ENCODE results near the gene CAPNS2.

The CAPNS2 gene

DNA sequence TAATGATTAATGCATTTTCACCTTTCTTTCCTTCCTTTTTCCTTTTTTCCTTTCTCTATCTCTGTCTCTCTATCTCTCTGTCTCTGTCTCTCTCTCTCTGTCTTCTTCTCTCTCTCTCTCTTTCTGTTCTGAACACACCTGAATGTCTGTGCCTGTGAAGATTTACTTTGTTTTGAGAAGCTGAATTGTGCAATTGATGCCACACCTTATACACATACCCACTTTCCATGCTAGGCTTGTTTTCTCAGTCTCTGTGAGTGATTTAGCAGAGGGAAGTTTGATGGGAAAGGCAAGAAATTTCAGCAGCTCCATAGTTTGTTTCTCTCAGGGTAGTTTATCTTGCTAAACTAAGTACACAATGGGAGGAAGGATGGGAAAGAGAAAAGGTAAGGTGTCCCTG lies 9.3 kb upstream of the CAPNS2 start:
- TF ChIP-seq GATA3 (IDR thresholded peaks at IDR 0.05; ENCODE audit: low read depth, low read length) (no peak), GATA2 (IDR thresholded peaks at IDR 0.05; ENCODE audit: low read depth, low read length) (no peak)

DNA sequence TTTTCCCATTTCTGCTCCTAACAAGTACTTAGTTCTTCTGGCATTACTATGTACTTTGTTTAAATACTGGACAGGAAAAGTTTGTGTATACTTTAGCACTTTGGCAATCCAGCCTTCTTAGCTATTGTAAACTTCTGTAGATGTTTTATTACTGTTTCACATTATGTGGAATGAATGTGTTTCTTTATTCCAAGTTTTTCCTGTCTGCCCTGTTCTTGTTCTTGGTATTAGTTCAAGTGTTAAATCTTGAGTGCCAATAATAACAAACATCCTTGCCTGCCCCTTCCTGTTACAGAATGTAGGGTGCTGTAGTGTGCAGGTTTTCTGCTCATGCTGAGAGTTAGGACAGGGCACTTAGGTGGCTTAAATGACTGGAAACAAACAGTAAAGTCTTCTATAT lies 7.3 kb upstream of the CAPNS2 start:
- TF ChIP-seq GATA3 (IDR thresholded peaks at IDR 0.05; ENCODE audit: low read depth, low read length) (no peak), GATA2 (IDR thresholded peaks at IDR 0.05; ENCODE audit: low read depth, low read length) (no peak)

DNA sequence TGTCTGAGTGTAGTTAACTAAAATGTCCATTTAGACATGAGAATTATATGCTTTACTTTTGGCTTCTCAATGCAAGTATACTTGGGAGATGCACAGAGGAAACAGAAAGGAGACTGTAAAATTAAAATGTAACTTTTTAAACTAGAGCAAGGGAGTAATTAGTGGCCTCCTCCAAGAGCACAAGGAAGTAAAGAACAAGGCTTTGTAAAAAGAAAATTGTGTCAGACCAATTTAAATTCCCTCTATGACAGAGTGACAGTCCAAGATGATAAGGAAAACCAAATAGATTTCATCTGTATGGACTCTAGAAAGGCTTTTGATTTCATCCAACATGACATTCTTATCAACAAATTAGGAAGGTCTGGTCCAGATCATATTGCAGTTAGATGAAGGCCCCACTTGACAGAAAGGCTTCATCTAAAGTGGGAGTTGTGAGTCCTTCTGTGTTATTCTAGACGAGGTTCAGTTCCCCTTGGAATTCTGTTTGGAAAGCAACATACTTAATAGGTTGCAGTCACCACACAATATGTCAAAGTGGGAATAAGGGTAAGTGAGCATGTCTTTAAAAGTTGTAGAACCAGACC lies 6.5 kb upstream of the CAPNS2 start:
- TF ChIP-seq GATA3 (IDR thresholded peaks at IDR 0.05; ENCODE audit: low read depth, low read length) (peak; percentile 93), GATA2 (IDR thresholded peaks at IDR 0.05; ENCODE audit: low read depth, low read length) (peak; percentile 84; the same call in 1 of the 2 replicates)

DNA sequence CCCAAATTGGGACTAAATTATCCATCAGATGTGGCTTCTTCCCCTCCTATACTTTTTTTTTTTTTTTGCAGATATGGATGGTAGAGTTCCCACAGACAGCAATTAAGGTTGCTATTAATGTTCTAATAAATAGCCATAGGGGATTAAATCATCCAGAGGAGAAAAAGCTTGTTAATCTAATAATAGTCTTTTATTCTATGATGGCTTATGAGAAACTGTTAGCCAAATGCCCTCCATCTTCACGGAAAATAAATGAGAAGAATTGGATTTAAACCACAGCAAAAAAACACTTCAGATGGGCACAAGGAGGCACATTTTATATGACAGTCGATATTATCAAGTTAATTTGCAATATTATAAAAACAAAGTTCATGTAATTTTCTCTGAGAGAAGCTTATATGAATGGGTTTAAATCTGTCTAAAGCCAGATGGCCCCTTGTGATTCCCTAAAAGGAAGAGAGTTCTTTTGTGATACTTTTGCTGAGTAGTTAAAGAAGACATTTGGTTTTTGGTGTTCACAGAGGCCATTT lies 5.1 kb upstream of the CAPNS2 start:
- TF ChIP-seq GATA3 (IDR thresholded peaks at IDR 0.05; ENCODE audit: low read depth, low read length): no peak
- no peak for TF ChIP-seq GATA2 (IDR thresholded peaks at IDR 0.05; ENCODE audit: low read depth, low read length)

DNA sequence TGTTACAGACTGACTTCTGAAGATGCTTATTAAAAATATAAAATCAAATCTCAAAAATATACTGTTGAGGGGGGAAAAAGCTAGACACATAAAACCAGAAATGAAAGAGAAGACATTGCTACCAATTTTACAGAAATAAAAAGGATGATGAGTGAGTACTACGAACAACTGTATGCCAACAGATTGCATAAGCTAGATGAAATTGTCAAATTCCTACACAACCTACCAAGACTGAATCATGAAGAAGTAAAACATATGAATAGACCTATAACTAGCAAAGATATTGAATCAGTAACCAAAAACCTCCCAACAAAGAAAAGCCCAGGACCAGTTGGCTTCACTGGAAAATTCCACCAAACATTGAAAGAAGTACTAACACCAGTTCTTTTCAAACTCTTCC lies 3.5 kb upstream of the CAPNS2 start:
- TF ChIP-seq GATA3 (IDR thresholded peaks at IDR 0.05; ENCODE audit: low read depth, low read length) (no peak), GATA2 (IDR thresholded peaks at IDR 0.05; ENCODE audit: low read depth, low read length) (no peak)

DNA sequence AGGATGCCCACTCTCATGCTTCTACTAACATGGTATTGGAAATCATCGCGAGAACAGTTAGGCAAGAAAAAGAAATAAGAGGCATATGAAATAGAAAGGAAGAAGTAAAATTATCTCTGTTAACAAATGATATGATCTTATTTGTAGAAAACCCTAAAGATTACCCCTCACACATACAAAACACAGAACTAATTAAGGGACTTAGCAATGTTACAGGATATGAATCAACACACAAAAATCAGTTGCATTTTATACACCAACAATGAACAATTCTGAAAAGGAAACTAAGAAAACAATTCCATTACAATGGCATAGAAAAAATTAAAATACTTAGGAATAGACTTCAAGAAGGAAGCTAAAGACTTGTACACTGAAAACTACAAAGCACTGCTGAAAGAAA lies 2.7 kb upstream of the CAPNS2 start:
- no peak for TF ChIP-seq GATA2 (IDR thresholded peaks at IDR 0.05; ENCODE audit: low read depth, low read length)
- no peak for TF ChIP-seq GATA3 (IDR thresholded peaks at IDR 0.05; ENCODE audit: low read depth, low read length)

DNA sequence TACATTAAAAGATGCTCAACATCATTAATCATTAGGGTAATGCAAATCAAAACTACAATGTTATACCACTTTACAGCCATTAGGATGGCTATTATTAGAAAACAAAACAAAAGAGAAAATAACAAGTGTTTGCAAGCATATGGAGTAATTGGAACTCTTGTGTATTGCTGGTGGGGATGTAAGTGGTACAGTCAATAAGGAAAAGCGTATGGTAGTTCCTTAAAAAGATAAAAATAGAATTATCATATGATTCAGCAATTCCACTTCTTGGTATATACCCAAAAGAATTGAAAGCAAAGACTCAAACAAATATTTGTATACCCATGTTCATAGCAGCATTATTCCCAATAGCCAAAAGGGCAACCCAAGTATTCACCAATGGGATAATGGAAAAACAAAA lies 1.4 kb upstream of the CAPNS2 start:
- TF ChIP-seq GATA2 (IDR thresholded peaks at IDR 0.05; ENCODE audit: low read depth, low read length) (no peak), GATA3 (IDR thresholded peaks at IDR 0.05; ENCODE audit: low read depth, low read length) (no peak)

DNA sequence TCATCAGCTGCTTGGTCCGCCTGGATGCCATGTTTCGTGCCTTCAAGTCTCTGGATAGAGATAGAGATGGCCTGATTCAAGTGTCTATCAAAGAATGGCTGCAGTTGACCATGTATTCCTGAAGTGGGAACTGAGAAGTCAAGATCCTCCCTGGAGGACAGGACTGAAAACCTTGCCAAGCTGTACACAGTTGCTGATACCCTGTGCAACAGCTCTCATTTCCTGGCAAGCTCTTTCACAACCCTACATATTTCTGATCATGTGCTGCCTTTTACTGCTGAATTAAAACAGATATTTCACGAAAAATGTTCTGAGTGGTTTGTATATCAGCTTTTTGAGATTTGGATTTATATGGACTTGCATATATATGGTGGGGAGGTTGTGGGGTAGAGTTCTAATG lies 898 bp downstream of the CAPNS2 start:
- TF ChIP-seq GATA3 (IDR thresholded peaks at IDR 0.05; ENCODE audit: low read depth, low read length) (no peak), GATA2 (IDR thresholded peaks at IDR 0.05; ENCODE audit: low read depth, low read length) (no peak)

DNA sequence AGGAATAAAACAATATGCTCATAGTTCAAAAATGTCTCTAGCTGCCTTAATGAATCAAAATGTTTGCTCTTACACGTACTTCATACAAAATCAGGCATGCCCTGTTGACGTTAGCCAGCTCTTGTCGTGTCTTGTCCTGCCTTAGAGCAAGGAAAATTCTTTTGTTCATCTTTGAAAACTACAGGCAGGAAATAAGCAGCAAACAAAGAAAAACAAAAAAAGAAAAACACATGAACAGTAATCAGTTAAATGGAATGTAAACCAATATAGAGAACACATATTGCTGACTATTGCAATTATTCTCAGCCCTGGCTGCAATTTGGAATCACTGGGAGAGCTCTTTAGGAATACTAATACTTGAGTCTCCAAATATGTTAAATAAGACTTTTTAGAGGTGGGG lies 1.7 kb downstream of the CAPNS2 start:
- TF ChIP-seq GATA2 (IDR thresholded peaks at IDR 0.05; ENCODE audit: low read depth, low read length) (no peak), GATA3 (IDR thresholded peaks at IDR 0.05; ENCODE audit: low read depth, low read length) (no peak)

DNA sequence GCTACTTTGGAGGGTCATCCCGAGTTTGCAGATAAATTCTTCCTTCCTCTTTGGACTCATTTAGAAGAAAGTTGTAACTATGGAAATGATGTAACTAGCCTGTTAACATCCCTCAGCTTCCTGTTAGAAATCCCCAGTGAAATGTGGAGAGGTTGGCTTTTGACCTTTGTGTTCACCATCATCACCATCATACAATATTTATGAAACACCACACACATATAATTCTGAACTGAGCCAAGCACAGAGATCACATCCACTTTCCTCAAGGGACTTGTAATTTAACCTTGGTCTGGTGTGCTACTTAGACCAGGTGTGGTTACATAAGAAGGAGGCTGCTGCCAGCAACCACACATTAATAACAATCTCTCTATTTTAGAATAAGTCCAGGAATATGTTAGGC lies 2.5 kb downstream of the CAPNS2 start:
- TF ChIP-seq GATA3 (IDR thresholded peaks at IDR 0.05; ENCODE audit: low read depth, low read length) (no peak), GATA2 (IDR thresholded peaks at IDR 0.05; ENCODE audit: low read depth, low read length) (no peak)

DNA sequence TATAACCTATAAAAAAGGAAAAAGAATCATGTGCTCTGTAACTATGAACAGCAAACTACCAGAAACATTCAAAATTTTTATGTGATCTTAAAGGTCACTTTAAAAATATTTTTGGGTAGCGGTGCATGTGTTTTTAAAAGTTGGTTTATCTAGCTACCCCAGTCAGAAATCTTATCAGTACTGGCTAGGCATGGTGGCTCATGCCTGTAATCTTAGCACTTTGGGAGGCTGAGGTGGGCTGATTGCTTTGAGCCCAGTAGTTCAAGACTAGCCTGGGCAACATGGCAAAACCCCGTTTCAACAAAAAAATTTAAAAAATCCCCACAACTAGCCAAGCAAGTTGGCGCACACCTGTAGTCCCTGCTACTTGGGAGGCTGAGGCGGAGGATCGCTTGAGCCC lies 3.7 kb downstream of the CAPNS2 start:
- TF ChIP-seq GATA3 (IDR thresholded peaks at IDR 0.05; ENCODE audit: low read depth, low read length) (no peak), GATA2 (IDR thresholded peaks at IDR 0.05; ENCODE audit: low read depth, low read length) (no peak)

DNA sequence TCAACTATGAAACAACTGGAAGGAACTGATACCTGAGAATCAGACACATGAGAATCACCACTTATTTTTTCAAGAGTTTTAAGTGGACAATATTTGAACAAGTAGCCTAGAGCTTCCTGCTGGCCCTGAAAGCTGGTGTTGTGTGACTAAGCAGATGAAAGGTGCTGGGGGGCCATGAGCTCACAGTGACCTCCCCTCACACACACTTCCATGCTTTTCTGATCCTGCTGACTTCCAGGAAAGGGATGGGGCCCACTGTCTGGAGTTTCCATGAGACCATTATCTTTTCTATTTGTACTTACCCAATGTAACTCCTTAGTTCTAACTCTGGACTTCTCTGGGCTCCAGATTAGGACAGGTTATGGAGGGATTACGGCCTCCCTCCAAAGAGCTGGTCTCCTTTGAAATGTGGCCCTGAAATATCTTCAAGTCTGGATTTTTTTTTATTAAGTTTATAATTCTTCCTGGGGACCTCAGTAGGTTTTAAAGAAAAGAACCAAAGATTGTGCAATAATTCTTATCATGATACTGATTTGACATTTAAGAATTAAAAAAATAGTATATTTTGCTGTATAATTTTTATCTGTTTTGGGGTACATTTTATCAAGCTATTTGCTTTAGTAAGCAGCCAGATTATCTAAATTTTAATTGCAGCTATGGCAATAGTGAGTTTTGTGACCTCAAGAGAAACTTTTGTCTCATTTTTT lies 4.9 kb downstream of the CAPNS2 start:
- no peak for TF ChIP-seq GATA3 (IDR thresholded peaks at IDR 0.05; ENCODE audit: low read depth, low read length)

DNA sequence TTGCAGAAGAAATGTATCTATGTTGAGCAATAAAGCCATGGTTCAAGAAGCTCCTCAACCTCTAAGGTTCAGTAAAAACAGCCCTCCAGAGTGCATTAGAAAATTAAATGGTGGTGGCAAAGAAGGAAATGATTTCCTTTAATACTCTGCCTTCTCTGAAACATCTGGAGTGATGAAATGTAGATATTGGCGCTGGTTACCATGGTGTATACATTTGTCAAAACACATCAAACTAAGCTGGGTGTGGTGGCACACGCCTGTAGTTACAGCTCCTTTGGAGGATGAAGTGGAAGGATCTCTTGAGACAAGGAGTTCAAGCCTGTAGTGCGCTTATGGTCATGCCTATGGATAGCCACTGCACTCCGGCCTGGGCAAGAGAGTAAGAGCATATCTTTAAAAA lies 6.0 kb downstream of the CAPNS2 start:
- TF ChIP-seq GATA2 (IDR thresholded peaks at IDR 0.05; ENCODE audit: low read depth, low read length): no peak
- TF ChIP-seq GATA3 (IDR thresholded peaks at IDR 0.05; ENCODE audit: low read depth, low read length): no peak

DNA sequence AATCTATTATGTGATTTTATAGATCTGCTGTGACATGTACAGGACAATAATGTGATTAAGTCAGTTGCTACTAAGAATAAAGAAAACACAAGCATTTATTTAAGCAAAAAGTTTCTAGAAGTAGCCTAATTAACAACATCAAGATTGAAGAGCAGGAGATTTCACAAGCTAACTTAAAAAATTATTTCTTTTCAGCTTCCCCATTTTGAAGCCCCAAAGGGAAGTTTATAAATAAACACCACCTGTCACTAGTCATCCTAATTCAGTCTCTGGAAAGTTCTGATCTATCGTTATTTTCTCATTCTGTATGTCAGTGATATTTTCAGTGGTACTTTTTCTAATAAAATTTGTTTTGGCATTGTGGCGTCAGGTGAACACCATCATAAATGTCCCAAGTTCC lies 8.3 kb downstream of the CAPNS2 start:
- TF ChIP-seq GATA2 (IDR thresholded peaks at IDR 0.05; ENCODE audit: low read depth, low read length): no peak

DNA sequence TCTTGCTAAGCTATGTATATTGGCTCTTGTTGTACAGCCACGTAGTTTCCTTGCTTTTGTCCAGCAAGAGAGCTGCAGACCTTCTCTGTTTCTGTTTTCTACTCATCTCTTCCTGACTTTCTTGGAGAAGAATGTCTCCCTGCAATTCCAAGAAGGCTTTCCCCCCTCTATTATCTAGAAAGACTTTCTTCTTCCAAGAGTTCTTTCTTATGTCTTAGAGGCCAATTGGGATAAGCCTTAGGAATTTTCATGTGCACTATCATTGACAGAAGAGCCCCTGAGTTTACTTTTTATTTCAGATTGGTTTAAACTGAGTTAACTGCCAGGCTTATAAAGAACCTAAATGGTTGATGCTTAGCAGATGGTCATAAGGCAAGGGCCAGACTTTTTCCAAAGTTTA lies 9.0 kb downstream of the CAPNS2 start:
- TF ChIP-seq GATA2 (IDR thresholded peaks at IDR 0.05; ENCODE audit: low read depth, low read length): no peak
- no peak for TF ChIP-seq GATA3 (IDR thresholded peaks at IDR 0.05; ENCODE audit: low read depth, low read length)

Data from SH-SY5Y (cell line).